ENCODE results near the gene ALK. TPM values are rescaled to one million over a fixed set of nuclear protein-coding genes. Genes with fewer than 3 reads are reported as not detected.

Gene ALK
- polyA plus RNA-seq, 3 donors, result not detected

GRCh38 chr2:29688429-29688828 lies 233.0 kb downstream of the ALK start:
- Mint-ChIP-seq H3K27me3 (ENCODE audit: low read depth in 3 of 3) (no peaks in the 10 kb centered on the region), H3K4me1 (no peaks in the 10 kb centered on the region), H3K4me3 (no peak overlapping the region), H3K9me3 (peaks cover 0 to 13% (median 6%) of the 10 kb centered on the region in 7 donors), H3K36me3 (no peaks in the 10 kb centered on the region), H3K27ac (no peak overlapping the region)
- no peak for DNase-seq
- Histone ChIP-seq H3K27ac (ENCODE audit: low read depth in 1 of 2, low read length in 2 of 2) (no peak overlapping the region), H3K9me3 (replicated peaks in 1 of 2; ENCODE audit: control insufficient read depth in 1 of 2, insufficient read depth in 1 of 2, low read length in 2 of 2) (no peaks in the 10 kb centered on the region), H3K79me2 (ENCODE audit: insufficient read depth, low read length) (no peaks in the 10 kb centered on the region), H3K4me3 (replicated peaks in 1 of 3; ENCODE audit: low read depth in 2 of 3, low read length in 3 of 3) (no peak overlapping the region), H2AFZ (ENCODE audit: insufficient read depth, low read depth, low read length, poor library complexity, severe bottlenecking) (no peak overlapping the region), H3K27me3 (ENCODE audit: control insufficient read depth in 2 of 2, insufficient read depth in 2 of 2, low read length in 2 of 2) (no peaks in the 10 kb centered on the region), H3K9ac (ENCODE audit: insufficient read depth, low read length, poor library complexity, severe bottlenecking) (no peak overlapping the region), H3K4me2 (replicated peaks; ENCODE audit: extremely low read depth, low read length, poor library complexity, severe bottlenecking) (no peak overlapping the region), H3K4me1 (ENCODE audit: control insufficient read depth in 1 of 2, insufficient read depth in 2 of 2, low read length in 2 of 2) (no peaks in the 10 kb centered on the region), H3K36me3 (replicated peaks in 1 of 2; ENCODE audit: control insufficient read depth in 1 of 2, insufficient read depth in 2 of 2, low read length in 2 of 2) (no peaks in the 10 kb centered on the region), H4K20me1 (ENCODE audit: insufficient read depth, low read length) (no peaks in the 10 kb centered on the region)
- TF ChIP-seq CTCF (IDR thresholded peaks at IDR 0.05), result no peak
- intact Hi-C loops (cut with micrococcal nuclease), result no loop called here
- WGBS (ENCODE audit: insufficient coverage), result no CpG with 5 or more reads among the region's 2 CpGs

GRCh38 chr2:29687121-29687520 lies 234.3 kb downstream of the ALK start:
- H3K27ac Mint-ChIP-seq, result no peak overlapping the region
- no CpG with 5 or more reads among the region's 2 CpGs for WGBS (ENCODE audit: insufficient coverage)
- TF ChIP-seq CTCF (IDR thresholded peaks at IDR 0.05), result no peak
- Histone ChIP-seq H3K4me1 (ENCODE audit: control insufficient read depth in 1 of 2, insufficient read depth in 2 of 2, low read length in 2 of 2) (no peaks in the 10 kb centered on the region), H2AFZ (ENCODE audit: insufficient read depth, low read depth, low read length, poor library complexity, severe bottlenecking) (no peak overlapping the region), H4K20me1 (ENCODE audit: insufficient read depth, low read length) (no peaks in the 10 kb centered on the region), H3K9ac (ENCODE audit: insufficient read depth, low read length, poor library complexity, severe bottlenecking) (no peak overlapping the region), H3K27me3 (ENCODE audit: control insufficient read depth in 2 of 2, insufficient read depth in 2 of 2, low read length in 2 of 2) (no peaks in the 10 kb centered on the region), H3K4me2 (replicated peaks; ENCODE audit: extremely low read depth, low read length, poor library complexity, severe bottlenecking) (no peak overlapping the region), H3K9me3 (replicated peaks in 1 of 2; ENCODE audit: control insufficient read depth in 1 of 2, insufficient read depth in 1 of 2, low read length in 2 of 2) (no peaks in the 10 kb centered on the region), H3K27ac (ENCODE audit: low read depth in 1 of 2, low read length in 2 of 2) (no peak overlapping the region), H3K36me3 (replicated peaks in 1 of 2; ENCODE audit: control insufficient read depth in 1 of 2, insufficient read depth in 2 of 2, low read length in 2 of 2) (no peaks in the 10 kb centered on the region), H3K4me3 (replicated peaks in 1 of 3; ENCODE audit: low read depth in 2 of 3, low read length in 3 of 3) (no peak overlapping the region), H3K79me2 (ENCODE audit: insufficient read depth, low read length) (no peaks in the 10 kb centered on the region)
- no peaks in the 10 kb centered on the region for H3K36me3 Mint-ChIP-seq
- intact Hi-C loops (cut with micrococcal nuclease), result no loop called here
- peaks cover 0 to 11% (median 3%) of the 10 kb centered on the region in 7 donors for H3K9me3 Mint-ChIP-seq
- peaks cover 0 to 1% (median 0%) of the 10 kb centered on the region in 3 donors for H3K27me3 Mint-ChIP-seq (ENCODE audit: low read depth in 3 of 3)
- no peak overlapping the region for H3K4me3 Mint-ChIP-seq
- DNase-seq, result no peak
- no peaks in the 10 kb centered on the region for H3K4me1 Mint-ChIP-seq

Data from CD14-positive monocyte (primary cell).